Activated T-helper 2 cell treated with anti-CD3 and anti-CD28 coated beads, Interferon-gamma antibody, Interleukin-2, Interleukin-4, amounts not matched to agents 10 μg/mL and 5 μg/mL and 100 μg/mL, durations not matched to agents 14 hours and 24 hours and 36 hours (primary cell): ENCODE measurements around the gene GPD1. TPM values are rescaled to one million over a fixed set of nuclear protein-coding genes. Genes with fewer than 3 reads are reported as not detected.

Experiments
- DNase-seq: peaks from one replicate; pipeline ENCODE4 v3.0.0; 2021; ENCODE audit warnings: low spot score
- H3K27ac Mint-ChIP-seq: one replicate; pipeline ENCODE4 v1.8.0; 2021; ENCODE audit warnings: mixed read lengths
- H3K27me3 Mint-ChIP-seq: one replicate; pipeline ENCODE4 v1.8.0; 2021; ENCODE audit warnings: low read depth, mixed read lengths
- H3K36me3 Mint-ChIP-seq: one replicate; pipeline ENCODE4 v1.8.0; 2021; ENCODE audit warnings: low read depth, mixed read lengths
- H3K4me1 Mint-ChIP-seq: one replicate; pipeline ENCODE4 v1.8.0; 2021; ENCODE audit warnings: low read depth, mixed read lengths
- H3K4me3 Mint-ChIP-seq: one replicate; pipeline ENCODE4 v1.8.0; 2021; ENCODE audit warnings: low read depth, mild to moderate bottlenecking, moderate library complexity, mixed read lengths
- H3K9me3 Mint-ChIP-seq: one replicate; pipeline ENCODE4 v1.8.0; 2021; ENCODE audit warnings: mixed read lengths
- intact Hi-C: fragments of 100-400 bp; cut with micrococcal nuclease; formaldehyde crosslinking; loops from one replicate; pipeline ENCODE4 v1.15.1; 2023
- total RNA-seq: library from RNA; stranded (reverse); gene quantifications from 2 replicates; pipeline ENCODE4 v1.2.3, GENCODE V29; 2022

The GPD1 gene
- total RNA-seq, result 0.76 and 0.87 TPM in 2 replicates

GRCh38 chr12:50103767-50104321 lies at the start of gene GPD1:
Gene GPD1 (plus strand): TSS chr12:50104008. CDS start chr12:50104051, 43 bp downstream.
- H3K4me1 Mint-ChIP-seq, result peaks cover 5% of the 10 kb centered on the region
- peaks cover 27% of the 10 kb centered on the region for H3K36me3 Mint-ChIP-seq
- H3K9me3 Mint-ChIP-seq, result no peaks in the 10 kb centered on the region
- DNase-seq, result no peak
- H3K27me3 Mint-ChIP-seq, result no peaks in the 10 kb centered on the region
- no peak within 1 kb of the TSS for H3K27ac Mint-ChIP-seq
- intact Hi-C loops, result no loop called here
- no peak within 1 kb of the TSS for H3K4me3 Mint-ChIP-seq

GRCh38 chr12:50055831-50056638 lies 47.8 kb upstream of the GPD1 start:
- intact Hi-C loops, result loop anchor here (1.0 kb wide), 3 partner anchors 17 to 189 kb away; no protein-coding TSS in a partner anchor
- Mint-ChIP-seq H3K4me3 (peak overlapping the region; percentile 89), H3K27me3 (peaks cover 34% of the 10 kb centered on the region), H3K27ac (peak overlapping the region; percentile 25), H3K9me3 (no peaks in the 10 kb centered on the region), H3K4me1 (peaks cover 33% of the 10 kb centered on the region), H3K36me3 (peaks cover 10% of the 10 kb centered on the region)
- peak; percentile 49 for DNase-seq

GRCh38 chr12:50056639-50056976 lies 47.2 kb upstream of the GPD1 start:
- no peak for DNase-seq
- Mint-ChIP-seq H3K4me3 (peak overlapping the region; percentile 89), H3K36me3 (peaks cover 14% of the 10 kb centered on the region), H3K27me3 (peaks cover 30% of the 10 kb centered on the region), H3K27ac (no peak overlapping the region), H3K4me1 (peaks cover 34% of the 10 kb centered on the region), H3K9me3 (no peaks in the 10 kb centered on the region)
- intact Hi-C loops, result loop anchor here (1.0 kb wide), 3 partner anchors 17 to 189 kb away; no protein-coding TSS in a partner anchor

GRCh38 chr12:50057000-50057841 lies 46.6 kb upstream of the GPD1 start, which contains the start of gene ASIC1:
Gene ASIC1 (plus strand): TSS chr12:50057596. CDS start chr12:50058767, 1,171 bp downstream.
- Mint-ChIP-seq H3K27ac (peak within 1 kb of the TSS; percentile 72), H3K9me3 (no peaks in the 10 kb centered on the region), H3K4me3 (peak within 1 kb of the TSS; percentile 89)

GRCh38 chr12:50057896-50058670 lies 45.7 kb upstream of the GPD1 start:
- intact Hi-C loops, result no loop called here
- H3K9me3 Mint-ChIP-seq, result no peaks in the 10 kb centered on the region
- H3K4me1 Mint-ChIP-seq, result peaks cover 36% of the 10 kb centered on the region
- H3K27ac Mint-ChIP-seq, result no peak overlapping the region
- peak overlapping the region; percentile 66 for H3K4me3 Mint-ChIP-seq
- peaks cover 18% of the 10 kb centered on the region for H3K27me3 Mint-ChIP-seq
- no peak for DNase-seq
- peaks cover 19% of the 10 kb centered on the region for H3K36me3 Mint-ChIP-seq

More at GRCh38 chr12:50057000-50057841, 46.6 kb upstream of the GPD1 start, which contains the start of gene ASIC1:
- peak; percentile 46 for DNase-seq
- H3K4me1 Mint-ChIP-seq, result peaks cover 36% of the 10 kb centered on the region
- peaks cover 18% of the 10 kb centered on the region for H3K36me3 Mint-ChIP-seq
- intact Hi-C loops, result loop anchor here (1.0 kb wide), 3 partner anchors 18 to 190 kb away; no protein-coding TSS in a partner anchor
- peaks cover 26% of the 10 kb centered on the region for H3K27me3 Mint-ChIP-seq

GRCh38 chr12:50058743-50059312 lies 45.0 kb upstream of the GPD1 start:
- intact Hi-C loops, result no loop called here
- Mint-ChIP-seq H3K27ac (no peak overlapping the region), H3K4me3 (peak overlapping the region; percentile 66), H3K36me3 (peaks cover 19% of the 10 kb centered on the region), H3K4me1 (peaks cover 36% of the 10 kb centered on the region), H3K9me3 (no peaks in the 10 kb centered on the region), H3K27me3 (peaks cover 16% of the 10 kb centered on the region)
- DNase-seq, result no peak

GRCh38 chr12:50059440-50060119 lies 44.2 kb upstream of the GPD1 start:
- intact Hi-C loops, result no loop called here
- no peaks in the 10 kb centered on the region for H3K9me3 Mint-ChIP-seq
- peaks cover 36% of the 10 kb centered on the region for H3K4me1 Mint-ChIP-seq
- H3K27me3 Mint-ChIP-seq, result peaks cover 15% of the 10 kb centered on the region
- DNase-seq, result peak; percentile 49
- H3K36me3 Mint-ChIP-seq, result peaks cover 19% of the 10 kb centered on the region
- peak overlapping the region; percentile 45 for H3K4me3 Mint-ChIP-seq
- H3K27ac Mint-ChIP-seq, result peak overlapping the region; percentile 40

- H3K27ac Mint-ChIP-seq, result no peak overlapping the region
- DNase-seq, result no peak
- H3K36me3 Mint-ChIP-seq, result peaks cover 19% of the 10 kb centered on the region
- peaks cover 15% of the 10 kb centered on the region for H3K27me3 Mint-ChIP-seq
- peak overlapping the region; percentile 45 for H3K4me3 Mint-ChIP-seq
- intact Hi-C loops, result no loop called here
- no peaks in the 10 kb centered on the region for H3K9me3 Mint-ChIP-seq
- peaks cover 36% of the 10 kb centered on the region for H3K4me1 Mint-ChIP-seq
Observed at GRCh38 chr12:50060120-50060468, 43.7 kb upstream of the GPD1 start.

- H3K36me3 Mint-ChIP-seq, result peaks cover 19% of the 10 kb centered on the region
- H3K27me3 Mint-ChIP-seq, result peaks cover 12% of the 10 kb centered on the region
- no peak overlapping the region for H3K27ac Mint-ChIP-seq
- no peak overlapping the region for H3K4me3 Mint-ChIP-seq
- H3K4me1 Mint-ChIP-seq, result peaks cover 30% of the 10 kb centered on the region
- no peaks in the 10 kb centered on the region for H3K9me3 Mint-ChIP-seq
- DNase-seq, result no peak
- intact Hi-C loops, result no loop called here
Observed at GRCh38 chr12:50061171-50061570, 42.6 kb upstream of the GPD1 start.

- no peak overlapping the region for H3K27ac Mint-ChIP-seq
- no peaks in the 10 kb centered on the region for H3K9me3 Mint-ChIP-seq
- peaks cover 2% of the 10 kb centered on the region for H3K27me3 Mint-ChIP-seq
- peaks cover 19% of the 10 kb centered on the region for H3K36me3 Mint-ChIP-seq
- DNase-seq, result no peak
- intact Hi-C loops, result no loop called here
- peaks cover 20% of the 10 kb centered on the region for H3K4me1 Mint-ChIP-seq
- no peak overlapping the region for H3K4me3 Mint-ChIP-seq
Observed at GRCh38 chr12:50061946-50062686, 41.7 kb upstream of the GPD1 start.
